GM12878 (cell line): ENCODE measurements around the gene SMAD2. TPM values are rescaled to one million over a fixed set of nuclear protein-coding genes. Genes with fewer than 3 reads are reported as not detected.
A peak's percentile ranks its signal among the peaks of the same experiment; 100 is the strongest.
"Not testable (repeated sequence)": the region's sequence is repeated elsewhere in the genome, so short reads cannot be mapped to it uniquely, and the experiment has no call there.

ENCODE experiments used
- ATAC-seq: fragments of 200-7000 bp; cut with Tn5 transposase; 3 replicates; pipeline ENCODE4 v1.9.1; 2020; ENCODE audit warnings: mild to moderate bottlenecking, moderate library complexity
- BruUV-seq: library from RNA; stranded (reverse); fragments of 400-500 nt; replicated peaks from 2 replicates; lab custom pipeline; 2021; lab: Mats Ljungman, UMichigan
- CTCF ChIA-PET: fragments of 300-600 bp; sonication (Branson Sonifier 250); formaldehyde crosslinking; extraction: SDS; loops from one replicate; lab custom pipeline; 2021; ENCODE audit warnings: inconsistent platforms; lab: Yijun Ruan, JAX
- POLR2A ChIA-PET: fragments of 350-600 bp; formaldehyde crosslinking; extraction: SDS; loops from one replicate; lab custom pipeline; 2021; ENCODE audit warnings: inconsistent platforms; lab: Charles Lee
- RAD21 ChIA-PET: fragments of 300-600 bp; sonication (Branson Sonifier 250); formaldehyde crosslinking; loops from one replicate; lab custom pipeline; 2023; ENCODE audit warnings: antibody characterized with exemption; ENCODE audit not compliant: unreplicated experiment; lab: Charles Lee
- SMC1A ChIA-PET: fragments of 300-600 bp; sonication (Branson Sonifier 250); formaldehyde crosslinking; loops from one replicate; lab custom pipeline; 2023; ENCODE audit not compliant: unreplicated experiment, uncharacterized antibody; lab: Charles Lee
- DNase-seq: peaks from one replicate; pipeline ENCODE4 v3.0.0-alpha.2; 2011; ENCODE audit warnings: low read depth, low spot score
- FAIRE-seq: peaks from 3 replicates; lab custom pipeline; 2011; peaks lifted over from hg19 to GRCh38; lab: Jason Lieb, UNC
- H2AFZ ChIP-seq: 2 replicates; pipeline ENCODE4 v1.6.0; 2011; ENCODE audit warnings: low read depth, low read length, control low read depth; ENCODE audit not compliant: control insufficient read depth
- H3K27ac ChIP-seq: 2 replicates; pipeline ENCODE4 v1.5.1; 2011; ENCODE audit warnings: control low read depth; ENCODE audit not compliant: control insufficient read depth, insufficient read depth
- H3K27me3 ChIP-seq, 2 experiments: replicated peaks in 1 of 2; 2 replicates each; pipeline versions ENCODE4 v1.6.0 to v1.6.1; 2011; ENCODE audit warnings: low read length in 1 of 2; ENCODE audit not compliant: control insufficient read depth in 2 of 2, insufficient read depth in 2 of 2
- H3K36me3 ChIP-seq, 2 experiments: 2 replicates each; pipeline ENCODE4 v1.5.1; 2011; ENCODE audit warnings: low read length in 1 of 2; ENCODE audit not compliant: control insufficient read depth in 2 of 2, insufficient read depth in 2 of 2
- H3K4me1 ChIP-seq: 2 replicates; pipeline ENCODE4 v1.6.1; 2011; ENCODE audit warnings: mild to moderate bottlenecking, low read length, moderate library complexity, mixed read lengths; ENCODE audit not compliant: control insufficient read depth, insufficient read depth
- H3K4me2 ChIP-seq: 2 replicates; pipeline ENCODE4 v1.6.0; 2011; ENCODE audit warnings: control low read depth; ENCODE audit not compliant: control insufficient read depth, insufficient read depth
- H3K4me3 ChIP-seq: fragments of 200-600 bp; sonication (generic); 2 replicates; pipeline ENCODE4 v1.5.1; 2016
- H3K79me2 ChIP-seq: 2 replicates; pipeline ENCODE4 v1.6.0; 2011; ENCODE audit warnings: low read length; ENCODE audit not compliant: control insufficient read depth, insufficient read depth
- H3K9ac ChIP-seq: 2 replicates; pipeline ENCODE4 v1.8.0; 2011; ENCODE audit warnings: low read length, control low read depth, mixed read lengths; ENCODE audit not compliant: control insufficient read depth, insufficient read depth
- H3K9me3 ChIP-seq: replicated peaks from 3 replicates; pipeline ENCODE4 v1.5.1; 2011; ENCODE audit warnings: mild to moderate bottlenecking, low read length; ENCODE audit not compliant: control insufficient read depth, insufficient read depth
- H4K20me1 ChIP-seq: 2 replicates; pipeline ENCODE4 v1.6.0; 2011; ENCODE audit not compliant: control insufficient read depth, insufficient read depth
- MTA2 ChIP-seq: fragments of 450-650 bp; IDR thresholded peaks from 2 replicates; pipeline ENCODE4 v1.6.1; 2016; ENCODE audit warnings: low read depth, mild to moderate bottlenecking, moderate library complexity
- MXI1 ChIP-seq: fragments of 150-350 bp; IDR thresholded peaks from 2 replicates; pipeline ENCODE4 v1.6.1; 2011; ENCODE audit warnings: low read depth, mild to moderate bottlenecking, inconsistent platforms, low read length, improper control_type of control experiment
- PAX5 ChIP-seq: IDR thresholded peaks from 2 replicates; pipeline ENCODE4 v1.6.1; 2011; ENCODE audit warnings: low read depth, low read length, borderline replicate concordance
- SIX5 ChIP-seq: IDR thresholded peaks from 2 replicates; pipeline ENCODE4 v1.6.1; 2011; ENCODE audit warnings: mild to moderate bottlenecking, low read depth, low read length, moderate library complexity; ENCODE audit not compliant: severe bottlenecking
- WGBS: methylation state at CpG from one replicate; pipeline ENCODE4 v1.1.6; 2016; ENCODE audit warnings: low lambda C conversion rate; ENCODE audit not compliant: insufficient replicate concordance, insufficient coverage; ENCODE audit errors: missing lambda C conversion rate; 5-methylcytosine and 5-hydroxymethylcytosine counted together
- in situ Hi-C: fragments of 300-500 bp; cut with MboI; formaldehyde crosslinking; loops from 9 replicates; pipeline ENCODE4 v1.14.3; 2018; ENCODE audit warnings: mixed read lengths
- intact Hi-C: fragments of 100-400 bp; cut with micrococcal nuclease; formaldehyde crosslinking; loops from one replicate; pipeline ENCODE4 v1.14.2; 2022; ENCODE audit not compliant: unreplicated experiment
- polyA plus RNA-seq, 11 experiments: library from polyadenylated mRNA; depleted of rRNA in 4 of 11; unstranded in 6 of 11; stranded (reverse) in 5 of 11; fragments of >200 nt; fragmentation: Nextera tagmentation in 4 of 11; fragmentation: Illumina TruSeq in 1 of 11; extraction: Ambion mirVana in 4 of 11; extraction: Trizol in 1 of 11; gene quantifications; 1 replicate in 1 of 11; 2 replicates in 10 of 11; pipeline versions ENCODE4 v1.2.1 to v1.2.3, GENCODE V29; 2011 to 2016; ENCODE audit warnings: inconsistent platforms in 2 of 11, missing spikeins in 2 of 11, low read depth in 1 of 11
- total RNA-seq, 4 experiments: library from RNA; depleted of rRNA in 3 of 4; stranded (reverse); fragments of >200 nt in 3 of 4; fragmentation: Illumina TruSeq in 1 of 4; extraction: Trizol in 1 of 4; gene quantifications; 2 replicates each; pipeline versions ENCODE4 v1.2.1 to v1.2.3, GENCODE V29; 2013 to 2021
- TF ChIP-seq, protein P1 (sequence below): fragments of 450-650 bp; IDR thresholded peaks from 2 replicates; pipeline ENCODE4 v1.6.1; 2017; ENCODE audit warnings: mild to moderate bottlenecking, moderate library complexity

Gene SMAD2
- total and polyA plus RNA-seq, 10 of the 15 experiments (the other 5 are each of a cell fraction or from before 2014, with no cell fraction given): 28.8 to 111 (median 65.8) TPM

DNA sequence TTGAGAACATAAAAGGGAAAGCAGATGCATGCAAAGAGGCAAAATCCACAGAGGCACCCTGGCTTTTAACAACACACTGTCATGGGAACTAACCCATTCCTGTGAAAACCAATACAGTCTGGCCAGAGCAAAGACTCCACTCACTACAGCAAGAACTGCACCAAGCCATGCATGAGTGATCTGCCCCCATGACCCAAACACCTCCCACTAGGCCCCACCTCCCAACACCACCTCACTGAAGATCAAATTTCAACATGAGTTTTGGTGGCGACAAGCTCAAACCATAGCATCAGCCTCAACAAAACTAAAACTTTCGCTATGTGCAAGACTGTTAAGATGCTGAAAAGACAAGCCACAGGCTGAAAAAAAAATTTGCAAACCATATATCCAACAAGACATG is 162.8 kb downstream of the SMAD2 start:
- in situ Hi-C loops (no loop called here), intact Hi-C loops (no loop called here)
- no peaks in the 10 kb centered on the region for H3K79me2 ChIP-seq
- no peaks in the 10 kb centered on the region for H3K4me1 ChIP-seq
- 6% methylated on average over 2 of the region's 2 CpGs for WGBS
- H3K4me3 ChIP-seq: no peak overlapping the region
- no peak for FAIRE-seq
- no peak overlapping the region for H3K27ac ChIP-seq
- BruUV-seq: no TSS peak
- 0 out of 2 replicates have a peak, but pooled peaks have one; percentile 23 for TF ChIP-seq PAX5
- no peak for TF ChIP-seq MXI1
- TF ChIP-seq, protein P1, sequence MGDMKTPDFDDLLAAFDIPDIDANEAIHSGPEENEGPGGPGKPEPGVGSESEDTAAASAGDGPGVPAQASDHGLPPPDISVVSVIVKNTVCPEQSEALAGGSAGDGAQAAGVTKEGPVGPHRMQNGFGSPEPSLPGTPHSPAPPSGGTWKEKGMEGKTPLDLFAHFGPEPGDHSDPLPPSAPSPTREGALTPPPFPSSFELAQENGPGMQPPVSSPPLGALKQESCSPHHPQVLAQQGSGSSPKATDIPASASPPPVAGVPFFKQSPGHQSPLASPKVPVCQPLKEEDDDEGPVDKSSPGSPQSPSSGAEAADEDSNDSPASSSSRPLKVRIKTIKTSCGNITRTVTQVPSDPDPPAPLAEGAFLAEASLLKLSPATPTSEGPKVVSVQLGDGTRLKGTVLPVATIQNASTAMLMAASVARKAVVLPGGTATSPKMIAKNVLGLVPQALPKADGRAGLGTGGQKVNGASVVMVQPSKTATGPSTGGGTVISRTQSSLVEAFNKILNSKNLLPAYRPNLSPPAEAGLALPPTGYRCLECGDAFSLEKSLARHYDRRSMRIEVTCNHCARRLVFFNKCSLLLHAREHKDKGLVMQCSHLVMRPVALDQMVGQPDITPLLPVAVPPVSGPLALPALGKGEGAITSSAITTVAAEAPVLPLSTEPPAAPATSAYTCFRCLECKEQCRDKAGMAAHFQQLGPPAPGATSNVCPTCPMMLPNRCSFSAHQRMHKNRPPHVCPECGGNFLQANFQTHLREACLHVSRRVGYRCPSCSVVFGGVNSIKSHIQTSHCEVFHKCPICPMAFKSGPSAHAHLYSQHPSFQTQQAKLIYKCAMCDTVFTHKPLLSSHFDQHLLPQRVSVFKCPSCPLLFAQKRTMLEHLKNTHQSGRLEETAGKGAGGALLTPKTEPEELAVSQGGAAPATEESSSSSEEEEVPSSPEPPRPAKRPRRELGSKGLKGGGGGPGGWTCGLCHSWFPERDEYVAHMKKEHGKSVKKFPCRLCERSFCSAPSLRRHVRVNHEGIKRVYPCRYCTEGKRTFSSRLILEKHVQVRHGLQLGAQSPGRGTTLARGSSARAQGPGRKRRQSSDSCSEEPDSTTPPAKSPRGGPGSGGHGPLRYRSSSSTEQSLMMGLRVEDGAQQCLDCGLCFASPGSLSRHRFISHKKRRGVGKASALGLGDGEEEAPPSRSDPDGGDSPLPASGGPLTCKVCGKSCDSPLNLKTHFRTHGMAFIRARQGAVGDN: no peak
- TF ChIP-seq MTA2: no peak
- TF ChIP-seq SIX5: peak; percentile 17
- H3K36me3 ChIP-seq: no peaks in the 10 kb centered on the region
- no peaks in the 10 kb centered on the region for H3K27me3 ChIP-seq
- no peaks in the 10 kb centered on the region for H3K9me3 ChIP-seq
- POLR2A ChIA-PET: no interaction called here
- H2AFZ ChIP-seq: no peak overlapping the region
- no peak overlapping the region for H3K9ac ChIP-seq
- CTCF ChIA-PET: interaction anchor here (2.0 kb wide), 1 partner anchor 12 kb away, joined by 7 read pairs; no protein-coding TSS in a partner anchor
- ATAC-seq: no peak; the same call in 1 of the 3 replicates
- RAD21 ChIA-PET: no interaction called here
- DNase-seq: no peak
- SMC1A ChIA-PET: interaction anchor here (0.7 kb wide), 1 partner anchor 377 kb away, joined by 3 read pairs; no protein-coding TSS in a partner anchor
- no peaks in the 10 kb centered on the region for H4K20me1 ChIP-seq
- H3K4me2 ChIP-seq: no peak overlapping the region

DNA sequence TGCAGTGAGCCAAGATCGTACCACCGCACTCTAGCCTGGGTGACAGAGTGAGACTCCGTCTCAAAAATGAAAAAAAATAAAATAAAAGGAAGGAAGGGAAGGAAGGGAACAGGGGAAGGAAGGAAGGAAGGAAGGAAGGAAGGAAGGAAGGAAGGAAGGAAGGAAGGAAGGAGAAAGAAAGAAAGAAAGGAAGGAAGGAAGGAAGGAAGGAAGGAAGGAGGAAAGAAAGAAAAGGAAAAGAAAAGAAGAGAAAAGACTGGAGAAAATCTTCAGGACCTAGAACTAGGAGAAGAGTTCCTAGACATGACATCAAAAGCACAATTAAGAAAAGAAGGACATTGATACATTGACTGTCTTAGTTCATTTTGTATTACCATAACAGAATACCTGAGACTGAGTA is 163.3 kb downstream of the SMAD2 start:
- H3K4me2 ChIP-seq, FAIRE-seq, DNase-seq, H3K9me3 ChIP-seq, POLR2A ChIA-PET, H3K27ac ChIP-seq, H2AFZ ChIP-seq, H3K27me3 ChIP-seq, intact Hi-C loops, H3K4me3 ChIP-seq, H3K36me3 ChIP-seq, H4K20me1 ChIP-seq, H3K4me1 ChIP-seq, BruUV-seq, ATAC-seq, RAD21 ChIA-PET, in situ Hi-C loops, H3K79me2 ChIP-seq, H3K9ac ChIP-seq: not testable (repeated sequence)
- SMC1A ChIA-PET: interaction anchor here (0.7 kb wide), 1 partner anchor 377 kb away, joined by 3 read pairs; no protein-coding TSS in a partner anchor
- CTCF ChIA-PET: interaction anchor here (2.0 kb wide), 1 partner anchor 12 kb away, joined by 7 read pairs; no protein-coding TSS in a partner anchor
- 83% methylated on average over 3 of the region's 3 CpGs for WGBS
